ENCODE measurements around the gene EVA1A.

EVA1A gene

GRCh38 chr2:75603477-75603876, 42.7 kb upstream of the EVA1A start:
- DNase-seq (ENCODE audit: low read depth, low spot score), result no peak
- WGBS (ENCODE audit: insufficient coverage, insufficient read length), result no CpG with 5 or more reads among the region's 1 CpG
- H3K27ac ChIP-seq (ENCODE audit: low read length), result no peak overlapping the region
- no peak overlapping the region for H3K4me3 ChIP-seq (ENCODE audit: low read length)
- H3K9me3 ChIP-seq (ENCODE audit: control insufficient read depth, insufficient read depth, low read length), result no peaks in the 10 kb centered on the region
- H3K27me3 ChIP-seq (ENCODE audit: control insufficient read depth, insufficient read depth, low read length), result no peaks in the 10 kb centered on the region
- H3K36me3 ChIP-seq (ENCODE audit: control insufficient read depth, insufficient read depth, low read length), result no peaks in the 10 kb centered on the region
- no peaks in the 10 kb centered on the region for H3K4me1 ChIP-seq (ENCODE audit: control insufficient read depth, insufficient read depth, low read length)

DNA sequence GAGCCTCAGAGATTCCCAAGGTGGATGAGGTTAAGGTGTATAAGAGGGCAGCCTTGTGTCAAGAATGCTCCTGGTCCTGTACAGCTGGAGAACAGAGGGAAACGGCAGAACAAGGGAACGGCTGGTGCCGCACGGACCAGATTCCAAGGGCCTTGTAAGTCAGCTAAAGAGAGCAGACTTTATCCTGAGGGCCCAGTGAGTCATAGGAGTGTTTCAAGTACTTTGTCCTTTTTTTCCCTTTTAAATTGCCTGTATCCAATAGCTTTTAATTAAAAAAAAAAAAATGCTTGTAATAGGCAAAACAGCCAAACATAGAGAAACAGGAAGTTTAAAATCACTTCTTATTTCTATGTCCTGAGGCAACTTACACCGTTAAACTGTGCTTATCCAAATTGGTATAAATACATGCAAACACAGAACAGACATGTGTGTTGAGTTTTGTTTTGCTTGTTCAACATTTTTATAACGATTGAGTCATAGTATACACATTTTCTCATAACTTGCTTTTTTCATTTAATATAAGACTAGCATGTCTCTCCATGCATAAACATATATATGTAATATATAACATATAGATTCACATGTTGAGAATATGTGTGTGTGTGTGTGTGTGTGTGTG, 42.1 kb upstream of the EVA1A start:
- H3K27ac ChIP-seq (ENCODE audit: low read length), result no peak overlapping the region

GRCh38 chr2:75600461-75601011, 39.8 kb upstream of the EVA1A start:
- Histone ChIP-seq H3K27me3 (ENCODE audit: control insufficient read depth, insufficient read depth, low read length) (no peaks in the 10 kb centered on the region), H3K4me3 (ENCODE audit: low read length) (no peak overlapping the region), H3K27ac (ENCODE audit: low read length) (no peak overlapping the region), H3K4me1 (ENCODE audit: control insufficient read depth, insufficient read depth, low read length) (no peaks in the 10 kb centered on the region), H3K9me3 (ENCODE audit: control insufficient read depth, insufficient read depth, low read length) (no peaks in the 10 kb centered on the region), H3K36me3 (ENCODE audit: control insufficient read depth, insufficient read depth, low read length) (no peaks in the 10 kb centered on the region)
- WGBS (ENCODE audit: insufficient coverage, insufficient read length), result no CpG with 5 or more reads among the region's 4 CpGs
- no peak for DNase-seq (ENCODE audit: low read depth, low spot score)

More for the DNA sequence above, 42.1 kb upstream of the EVA1A start:
- Histone ChIP-seq H3K36me3 (ENCODE audit: control insufficient read depth, insufficient read depth, low read length) (no peaks in the 10 kb centered on the region), H3K4me3 (ENCODE audit: low read length) (no peak overlapping the region), H3K27me3 (ENCODE audit: control insufficient read depth, insufficient read depth, low read length) (no peaks in the 10 kb centered on the region), H3K9me3 (ENCODE audit: control insufficient read depth, insufficient read depth, low read length) (no peaks in the 10 kb centered on the region), H3K4me1 (ENCODE audit: control insufficient read depth, insufficient read depth, low read length) (no peaks in the 10 kb centered on the region)
- WGBS (ENCODE audit: insufficient coverage, insufficient read length), result no CpG with 5 or more reads among the region's 6 CpGs
- DNase-seq (ENCODE audit: low read depth, low spot score), result no peak

DNA sequence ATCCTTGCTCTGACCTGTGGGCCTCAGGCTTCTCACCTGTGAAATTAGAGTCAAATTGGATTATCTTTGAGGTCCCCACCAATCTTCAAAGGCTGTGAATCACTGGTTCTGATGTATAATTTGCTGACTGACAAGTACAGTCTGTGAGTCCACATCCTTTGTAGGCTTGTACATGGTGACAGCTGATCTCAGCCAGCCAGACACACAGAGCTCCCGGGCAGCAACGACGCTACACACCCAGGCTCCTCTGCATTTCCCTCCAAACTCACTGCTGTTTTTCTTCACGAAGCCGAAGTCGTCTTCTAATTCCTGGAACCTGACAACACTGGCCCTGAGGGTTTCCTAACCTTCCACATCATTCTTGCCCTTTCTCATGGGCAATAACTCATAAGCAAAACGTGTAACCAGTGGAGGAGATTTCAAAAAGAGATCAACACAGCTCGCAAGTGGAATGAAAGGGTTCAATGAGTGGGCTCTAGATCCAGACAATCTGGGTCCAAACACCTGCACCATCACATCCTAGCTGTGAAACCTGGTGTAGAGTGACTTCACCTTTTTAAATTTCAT, 37.9 kb upstream of the EVA1A start:
- H3K4me1 ChIP-seq (ENCODE audit: control insufficient read depth, insufficient read depth, low read length), result no peaks in the 10 kb centered on the region
- DNase-seq (ENCODE audit: low read depth, low spot score), result no peak
- H3K36me3 ChIP-seq (ENCODE audit: control insufficient read depth, insufficient read depth, low read length), result no peaks in the 10 kb centered on the region
- H3K27me3 ChIP-seq (ENCODE audit: control insufficient read depth, insufficient read depth, low read length), result no peaks in the 10 kb centered on the region
- H3K9me3 ChIP-seq (ENCODE audit: control insufficient read depth, insufficient read depth, low read length), result no peaks in the 10 kb centered on the region
- WGBS (ENCODE audit: insufficient coverage, insufficient read length), result no CpG with 5 or more reads among the region's 8 CpGs
- no peak overlapping the region for H3K27ac ChIP-seq (ENCODE audit: low read length)
- H3K4me3 ChIP-seq (ENCODE audit: low read length), result no peak overlapping the region

DNA sequence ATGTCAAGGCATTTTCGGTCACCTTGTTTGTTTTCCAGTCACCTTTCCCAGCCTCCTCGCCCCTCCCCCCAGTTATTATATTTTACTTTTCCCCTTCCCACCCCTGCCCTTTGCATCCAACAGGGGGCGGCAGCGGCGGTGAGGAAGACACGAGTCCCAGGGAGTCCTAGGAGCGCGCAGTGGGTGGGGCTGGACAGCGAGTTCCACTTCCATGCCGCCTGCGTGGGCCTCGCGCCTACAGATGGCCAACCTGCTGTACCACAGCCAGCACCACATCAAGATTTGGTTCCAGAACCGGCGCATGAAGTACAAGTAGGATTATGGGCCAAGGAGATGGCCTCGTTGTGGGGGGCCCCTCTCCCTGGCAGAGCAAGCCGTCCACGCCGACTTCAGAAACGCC, 37.2 kb upstream of the EVA1A start:
- Histone ChIP-seq H3K36me3 (ENCODE audit: control insufficient read depth, insufficient read depth, low read length) (no peaks in the 10 kb centered on the region), H3K27ac (ENCODE audit: low read length) (no peak overlapping the region), H3K4me3 (ENCODE audit: low read length) (no peak overlapping the region), H3K4me1 (ENCODE audit: control insufficient read depth, insufficient read depth, low read length) (no peaks in the 10 kb centered on the region), H3K27me3 (ENCODE audit: control insufficient read depth, insufficient read depth, low read length) (no peaks in the 10 kb centered on the region), H3K9me3 (ENCODE audit: control insufficient read depth, insufficient read depth, low read length) (no peaks in the 10 kb centered on the region)
- no peak for DNase-seq (ENCODE audit: low read depth, low spot score)
- no CpG with 5 or more reads among the region's 20 CpGs for WGBS (ENCODE audit: insufficient coverage, insufficient read length)

GRCh38 chr2:75596784-75597183, 36.0 kb upstream of the EVA1A start:
- no CpG with 5 or more reads among the region's 4 CpGs for WGBS (ENCODE audit: insufficient coverage, insufficient read length)
- Histone ChIP-seq H3K27me3 (ENCODE audit: control insufficient read depth, insufficient read depth, low read length) (no peaks in the 10 kb centered on the region), H3K27ac (ENCODE audit: low read length) (no peak overlapping the region), H3K36me3 (ENCODE audit: control insufficient read depth, insufficient read depth, low read length) (no peaks in the 10 kb centered on the region), H3K4me1 (ENCODE audit: control insufficient read depth, insufficient read depth, low read length) (no peaks in the 10 kb centered on the region), H3K4me3 (ENCODE audit: low read length) (no peak overlapping the region), H3K9me3 (ENCODE audit: control insufficient read depth, insufficient read depth, low read length) (no peaks in the 10 kb centered on the region)
- no peak for DNase-seq (ENCODE audit: low read depth, low spot score)

- Histone ChIP-seq H3K9me3 (ENCODE audit: control insufficient read depth, insufficient read depth, low read length) (no peaks in the 10 kb centered on the region), H3K36me3 (ENCODE audit: control insufficient read depth, insufficient read depth, low read length) (no peaks in the 10 kb centered on the region), H3K27me3 (ENCODE audit: control insufficient read depth, insufficient read depth, low read length) (no peaks in the 10 kb centered on the region), H3K27ac (ENCODE audit: low read length) (no peak overlapping the region), H3K4me3 (ENCODE audit: low read length) (no peak overlapping the region), H3K4me1 (ENCODE audit: control insufficient read depth, insufficient read depth, low read length) (no peaks in the 10 kb centered on the region)
- DNase-seq (ENCODE audit: low read depth, low spot score), result no peak
- WGBS (ENCODE audit: insufficient coverage, insufficient read length), result no CpG with 5 or more reads among the region's 1 CpG
Observed at GRCh38 chr2:75595541-75596395, 35.0 kb upstream of the EVA1A start.

DNA sequence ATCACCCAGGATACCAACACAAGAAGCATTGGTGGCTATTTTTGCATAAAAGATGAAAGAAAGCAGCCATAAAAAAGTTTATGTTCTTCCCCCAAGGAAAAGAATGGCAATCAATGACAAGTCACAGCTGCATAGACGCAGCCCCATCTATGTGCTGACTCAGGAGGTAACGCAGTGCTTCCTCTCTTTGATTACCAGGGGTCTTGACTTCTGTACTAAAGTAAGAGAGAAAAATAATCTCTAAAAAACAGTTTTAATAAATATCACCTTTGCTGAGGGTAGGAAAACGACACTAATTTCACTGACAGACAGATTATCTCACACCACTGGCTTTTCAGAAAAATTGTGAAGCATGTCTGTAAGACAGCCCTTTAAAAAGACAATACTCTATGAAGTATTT, 33.9 kb upstream of the EVA1A start:
- DNase-seq (ENCODE audit: low read depth, low spot score), result no peak
- Histone ChIP-seq H3K27ac (ENCODE audit: low read length) (no peak overlapping the region), H3K9me3 (ENCODE audit: control insufficient read depth, insufficient read depth, low read length) (no peaks in the 10 kb centered on the region), H3K4me3 (ENCODE audit: low read length) (no peak overlapping the region), H3K4me1 (ENCODE audit: control insufficient read depth, insufficient read depth, low read length) (no peaks in the 10 kb centered on the region), H3K36me3 (ENCODE audit: control insufficient read depth, insufficient read depth, low read length) (no peaks in the 10 kb centered on the region), H3K27me3 (ENCODE audit: control insufficient read depth, insufficient read depth, low read length) (no peaks in the 10 kb centered on the region)
- no CpG with 5 or more reads among the region's 3 CpGs for WGBS (ENCODE audit: insufficient coverage, insufficient read length)

DNA sequence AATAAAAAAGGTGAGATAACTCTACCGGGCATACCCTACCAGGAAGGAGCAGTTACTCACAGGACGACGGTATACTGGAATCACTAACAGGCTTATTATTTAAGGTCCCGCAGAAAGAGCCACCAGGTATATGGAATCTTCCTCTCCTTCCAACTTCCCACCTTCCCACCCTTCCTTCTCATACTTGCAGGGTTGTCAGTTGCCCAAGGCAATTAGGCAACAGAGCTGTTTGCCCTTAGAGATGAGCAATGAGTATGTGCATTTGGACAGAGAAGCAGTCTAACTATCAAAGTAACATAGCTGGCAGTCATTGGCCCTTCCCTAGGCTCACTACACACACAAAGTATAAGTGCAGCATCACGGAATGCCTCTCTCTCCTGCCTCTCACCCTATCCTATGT, 32.1 kb upstream of the EVA1A start:
- WGBS (ENCODE audit: insufficient coverage, insufficient read length), result no CpG with 5 or more reads among the region's 5 CpGs
- H3K4me3 ChIP-seq (ENCODE audit: low read length), result no peak overlapping the region
- no peaks in the 10 kb centered on the region for H3K27me3 ChIP-seq (ENCODE audit: control insufficient read depth, insufficient read depth, low read length)
- no peak for DNase-seq (ENCODE audit: low read depth, low spot score)
- H3K27ac ChIP-seq (ENCODE audit: low read length), result no peak overlapping the region
- no peaks in the 10 kb centered on the region for H3K36me3 ChIP-seq (ENCODE audit: control insufficient read depth, insufficient read depth, low read length)
- H3K4me1 ChIP-seq (ENCODE audit: control insufficient read depth, insufficient read depth, low read length), result no peaks in the 10 kb centered on the region
- H3K9me3 ChIP-seq (ENCODE audit: control insufficient read depth, insufficient read depth, low read length), result no peaks in the 10 kb centered on the region

DNA sequence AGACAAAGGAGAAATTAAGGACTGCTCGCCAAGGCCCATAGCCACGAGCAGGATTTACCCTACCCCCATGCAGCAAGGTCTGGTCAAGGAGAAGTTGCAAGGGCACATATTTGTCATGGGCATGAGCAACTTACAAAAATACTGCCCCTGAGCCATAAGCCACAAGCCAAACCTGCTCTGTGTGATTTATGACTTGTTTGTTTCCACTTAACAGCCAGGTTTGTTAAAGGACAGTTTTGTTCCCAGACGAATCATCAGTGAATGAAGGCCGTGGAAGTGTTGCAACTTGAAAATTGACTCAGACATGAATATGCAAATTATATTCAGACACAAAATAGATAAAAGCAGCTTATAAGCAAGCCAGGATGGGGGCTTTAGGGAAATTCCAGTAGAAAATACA, 31.3 kb upstream of the EVA1A start:
- Histone ChIP-seq H3K27ac (ENCODE audit: low read length) (no peak overlapping the region), H3K9me3 (ENCODE audit: control insufficient read depth, insufficient read depth, low read length) (no peaks in the 10 kb centered on the region), H3K36me3 (ENCODE audit: control insufficient read depth, insufficient read depth, low read length) (no peaks in the 10 kb centered on the region), H3K4me3 (ENCODE audit: low read length) (no peak overlapping the region), H3K4me1 (ENCODE audit: control insufficient read depth, insufficient read depth, low read length) (no peaks in the 10 kb centered on the region), H3K27me3 (ENCODE audit: control insufficient read depth, insufficient read depth, low read length) (no peaks in the 10 kb centered on the region)
- no CpG with 5 or more reads among the region's 4 CpGs for WGBS (ENCODE audit: insufficient coverage, insufficient read length)
- no peak for DNase-seq (ENCODE audit: low read depth, low spot score)

All from iPS DF 6.9 (cell line).